Measurements from ENCODE around the gene SIPA1L3.

The SIPA1L3 gene

GRCh38 chr19:38001158-38001781 is 94.3 kb downstream of the SIPA1L3 start:
- DNase-seq: no peak

GRCh38 chr19:38003438-38004185 is 96.6 kb downstream of the SIPA1L3 start:
- DNase-seq: peak; percentile 77

- DNase-seq: no peak
These were observed 97.1 kb downstream of the SIPA1L3 start for GRCh38 chr19:38004186-38004520.

GRCh38 chr19:38004521-38005223 is 97.7 kb downstream of the SIPA1L3 start:
- peak; percentile 49 for DNase-seq

- no peak for DNase-seq
These were observed 98.2 kb downstream of the SIPA1L3 start for GRCh38 chr19:38005224-38005614.

- no peak for DNase-seq
These were observed 99.5 kb downstream of the SIPA1L3 start for GRCh38 chr19:38006361-38007045.

- DNase-seq: no peak
These were observed 102.7 kb downstream of the SIPA1L3 start for GRCh38 chr19:38009650-38010242.

GRCh38 chr19:38011426-38011825 is 104.4 kb downstream of the SIPA1L3 start:
- DNase-seq: no peak

GRCh38 chr19:38012290-38012689 is 105.3 kb downstream of the SIPA1L3 start:
- no peak for DNase-seq

GRCh38 chr19:38012944-38013343 is 105.9 kb downstream of the SIPA1L3 start:
- DNase-seq: no peak

GRCh38 chr19:38013913-38014580 is 107.0 kb downstream of the SIPA1L3 start:
- DNase-seq: no peak

GRCh38 chr19:38015216-38015615 is 108.2 kb downstream of the SIPA1L3 start:
- no peak for DNase-seq

GRCh38 chr19:38015761-38016160 is 108.8 kb downstream of the SIPA1L3 start:
- no peak for DNase-seq

GRCh38 chr19:38017401-38018151 is 110.6 kb downstream of the SIPA1L3 start:
- no peak for DNase-seq

GRCh38 chr19:38018694-38019395 is 111.8 kb downstream of the SIPA1L3 start:
- DNase-seq: no peak

GRCh38 chr19:38019396-38019724 is 112.4 kb downstream of the SIPA1L3 start:
- DNase-seq: no peak

GRCh38 chr19:38020311-38020710 is 113.3 kb downstream of the SIPA1L3 start:
- DNase-seq: no peak

GRCh38 chr19:38021352-38021751 is 114.3 kb downstream of the SIPA1L3 start:
- no peak for DNase-seq

- DNase-seq: no peak
These were observed 116.0 kb downstream of the SIPA1L3 start for GRCh38 chr19:38022791-38023670.
